ENCODE measurements around the gene ASPSCR1. TPM values are rescaled to one million over a fixed set of nuclear protein-coding genes. Genes with fewer than 3 reads are reported as not detected.

ASPSCR1 gene
- total and polyA plus RNA-seq, 2 of the 13 experiments (the other 11 are each of a cell fraction or from before 2014, with no cell fraction given): 274 to 314 TPM

DNA sequence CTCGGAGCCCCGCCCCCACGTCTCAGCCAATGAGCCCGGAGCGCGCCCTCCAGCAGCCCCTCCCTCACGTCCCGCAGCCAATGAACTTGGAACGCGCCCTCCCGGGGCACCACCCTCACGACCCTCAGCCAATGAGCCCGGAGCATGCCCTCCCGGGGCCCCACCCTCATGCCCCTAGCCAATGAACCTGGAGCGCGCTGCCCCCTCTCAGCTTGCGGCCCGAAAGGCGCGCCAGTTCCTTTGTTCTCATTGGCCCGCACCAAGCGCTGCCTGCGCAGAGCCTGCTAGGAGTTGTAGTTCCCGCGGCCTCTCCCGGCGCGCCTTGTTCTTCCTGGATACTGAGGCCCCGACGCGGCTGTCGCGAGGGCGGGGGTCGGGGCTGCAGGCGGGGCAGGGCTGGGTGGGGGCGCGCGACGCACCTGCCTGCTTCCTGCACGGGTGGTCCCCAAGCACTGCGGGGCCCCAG, 45.6 kb downstream of the ASPSCR1 start, which contains the start of gene LRRC45 (continued):
- TF ChIP-seq FOXK2 (IDR thresholded peaks at IDR 0.05) (no peak), ZNF333 (CRISPR knock-in tag; IDR thresholded peaks at IDR 0.05; ENCODE audit: borderline replicate concordance) (no peak), MYPOP (CRISPR knock-in tag; IDR thresholded peaks at IDR 0.05) (no peak), SKIL (CRISPR knock-in tag; IDR thresholded peaks at IDR 0.05; ENCODE audit: borderline replicate concordance) (no peak), CSRNP1 (CRISPR knock-in tag; IDR thresholded peaks at IDR 0.05) (no peak; the same call in 1 of the 2 replicates), NFE2 (CRISPR knock-in tag; IDR thresholded peaks at IDR 0.05) (no peak), ONECUT2 (CRISPR knock-in tag; IDR thresholded peaks at IDR 0.05) (no peak), NRL (CRISPR knock-in tag; IDR thresholded peaks at IDR 0.05; ENCODE audit: borderline replicate concordance) (no peak), DDIT3 (CRISPR knock-in tag; IDR thresholded peaks at IDR 0.05) (no peak)
- TF ChIP-seq, protein P1, sequence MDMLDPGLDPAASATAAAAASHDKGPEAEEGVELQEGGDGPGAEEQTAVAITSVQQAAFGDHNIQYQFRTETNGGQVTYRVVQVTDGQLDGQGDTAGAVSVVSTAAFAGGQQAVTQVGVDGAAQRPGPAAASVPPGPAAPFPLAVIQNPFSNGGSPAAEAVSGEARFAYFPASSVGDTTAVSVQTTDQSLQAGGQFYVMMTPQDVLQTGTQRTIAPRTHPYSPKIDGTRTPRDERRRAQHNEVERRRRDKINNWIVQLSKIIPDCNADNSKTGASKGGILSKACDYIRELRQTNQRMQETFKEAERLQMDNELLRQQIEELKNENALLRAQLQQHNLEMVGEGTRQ (IDR thresholded peaks at IDR 0.05; ENCODE audit: low read depth, low read length): no peak
- TF ChIP-seq, protein P1 (CRISPR knock-in tag; IDR thresholded peaks at IDR 0.05; ENCODE audit: borderline replicate concordance): no peak
- TF ChIP-seq, protein P2, sequence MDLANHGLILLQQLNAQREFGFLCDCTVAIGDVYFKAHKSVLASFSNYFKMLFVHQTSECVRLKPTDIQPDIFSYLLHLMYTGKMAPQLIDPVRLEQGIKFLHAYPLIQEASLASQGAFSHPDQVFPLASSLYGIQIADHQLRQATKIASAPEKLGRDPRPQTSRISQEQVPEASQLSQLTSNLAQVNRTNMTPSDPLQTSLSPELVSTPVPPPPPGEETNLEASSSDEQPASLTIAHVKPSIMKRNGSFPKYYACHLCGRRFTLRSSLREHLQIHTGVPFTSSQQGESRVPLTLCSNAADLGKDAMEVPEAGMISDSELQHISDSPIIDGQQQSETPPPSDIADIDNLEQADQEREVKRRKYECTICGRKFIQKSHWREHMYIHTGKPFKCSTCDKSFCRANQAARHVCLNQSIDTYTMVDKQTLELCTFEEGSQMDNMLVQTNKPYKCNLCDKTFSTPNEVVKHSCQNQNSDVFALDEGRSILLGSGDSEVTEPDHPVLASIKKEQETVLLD (CRISPR knock-in tag; IDR thresholded peaks at IDR 0.05; ENCODE audit: low read depth): no peak
- TF ChIP-seq, protein P3, sequence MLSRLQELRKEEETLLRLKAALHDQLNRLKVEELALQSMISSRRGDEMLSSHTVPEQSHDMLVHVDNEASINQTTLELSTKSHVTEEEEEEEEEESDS (CRISPR knock-in tag; IDR thresholded peaks at IDR 0.05; ENCODE audit: borderline replicate concordance): no peak
- TF ChIP-seq, protein P4, sequence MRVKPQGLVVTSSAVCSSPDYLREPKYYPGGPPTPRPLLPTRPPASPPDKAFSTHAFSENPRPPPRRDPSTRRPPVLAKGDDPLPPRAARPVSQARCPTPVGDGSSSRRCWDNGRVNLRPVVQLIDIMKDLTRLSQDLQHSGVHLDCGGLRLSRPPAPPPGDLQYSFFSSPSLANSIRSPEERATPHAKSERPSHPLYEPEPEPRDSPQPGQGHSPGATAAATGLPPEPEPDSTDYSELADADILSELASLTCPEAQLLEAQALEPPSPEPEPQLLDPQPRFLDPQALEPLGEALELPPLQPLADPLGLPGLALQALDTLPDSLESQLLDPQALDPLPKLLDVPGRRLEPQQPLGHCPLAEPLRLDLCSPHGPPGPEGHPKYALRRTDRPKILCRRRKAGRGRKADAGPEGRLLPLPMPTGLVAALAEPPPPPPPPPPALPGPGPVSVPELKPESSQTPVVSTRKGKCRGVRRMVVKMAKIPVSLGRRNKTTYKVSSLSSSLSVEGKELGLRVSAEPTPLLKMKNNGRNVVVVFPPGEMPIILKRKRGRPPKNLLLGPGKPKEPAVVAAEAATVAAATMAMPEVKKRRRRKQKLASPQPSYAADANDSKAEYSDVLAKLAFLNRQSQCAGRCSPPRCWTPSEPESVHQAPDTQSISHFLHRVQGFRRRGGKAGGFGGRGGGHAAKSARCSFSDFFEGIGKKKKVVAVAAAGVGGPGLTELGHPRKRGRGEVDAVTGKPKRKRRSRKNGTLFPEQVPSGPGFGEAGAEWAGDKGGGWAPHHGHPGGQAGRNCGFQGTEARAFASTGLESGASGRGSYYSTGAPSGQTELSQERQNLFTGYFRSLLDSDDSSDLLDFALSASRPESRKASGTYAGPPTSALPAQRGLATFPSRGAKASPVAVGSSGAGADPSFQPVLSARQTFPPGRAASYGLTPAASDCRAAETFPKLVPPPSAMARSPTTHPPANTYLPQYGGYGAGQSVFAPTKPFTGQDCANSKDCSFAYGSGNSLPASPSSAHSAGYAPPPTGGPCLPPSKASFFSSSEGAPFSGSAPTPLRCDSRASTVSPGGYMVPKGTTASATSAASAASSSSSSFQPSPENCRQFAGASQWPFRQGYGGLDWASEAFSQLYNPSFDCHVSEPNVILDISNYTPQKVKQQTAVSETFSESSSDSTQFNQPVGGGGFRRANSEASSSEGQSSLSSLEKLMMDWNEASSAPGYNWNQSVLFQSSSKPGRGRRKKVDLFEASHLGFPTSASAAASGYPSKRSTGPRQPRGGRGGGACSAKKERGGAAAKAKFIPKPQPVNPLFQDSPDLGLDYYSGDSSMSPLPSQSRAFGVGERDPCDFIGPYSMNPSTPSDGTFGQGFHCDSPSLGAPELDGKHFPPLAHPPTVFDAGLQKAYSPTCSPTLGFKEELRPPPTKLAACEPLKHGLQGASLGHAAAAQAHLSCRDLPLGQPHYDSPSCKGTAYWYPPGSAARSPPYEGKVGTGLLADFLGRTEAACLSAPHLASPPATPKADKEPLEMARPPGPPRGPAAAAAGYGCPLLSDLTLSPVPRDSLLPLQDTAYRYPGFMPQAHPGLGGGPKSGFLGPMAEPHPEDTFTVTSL (CRISPR knock-in tag; IDR thresholded peaks at IDR 0.05; ENCODE audit: borderline replicate concordance): no peak; the same call in 1 of the 2 replicates
